BJ (cell line): ENCODE measurements around the gene MRPS10. TPM values are rescaled to one million over a fixed set of nuclear protein-coding genes. Genes with fewer than 3 reads are reported as not detected.
"Not testable (repeated sequence)": the region's sequence is repeated elsewhere in the genome, so short reads cannot be mapped to it uniquely, and the experiment has no call there.

Source experiments
- CTCF ChIA-PET: fragments of 350-600 bp; formaldehyde crosslinking; extraction: SDS; loops from one replicate; lab custom pipeline; 2021; ENCODE audit warnings: antibody characterized with exemption, inconsistent platforms; lab: Yijun Ruan, JAX
- POLR2A ChIA-PET: fragments of 300-600 bp; sonication (Branson Sonifier 250); formaldehyde crosslinking; extraction: SDS; loops from one replicate; lab custom pipeline; 2021; ENCODE audit warnings: antibody characterized with exemption; lab: Charles Lee
- DNase-seq: peaks from one replicate; pipeline ENCODE4 v3.0.0-alpha.2; 2011; ENCODE audit warnings: low read depth
- H3K27me3 ChIP-seq: 2 replicates; pipeline ENCODE4 v1.6.0; 2011; ENCODE audit warnings: low read length; ENCODE audit not compliant: control insufficient read depth, insufficient read depth
- H3K36me3 ChIP-seq: 2 replicates; pipeline ENCODE4 v1.5.1; 2011; ENCODE audit warnings: low read length; ENCODE audit not compliant: control insufficient read depth, insufficient read depth
- H3K4me3 ChIP-seq: 2 replicates; pipeline ENCODE4 v1.5.1; 2011; ENCODE audit warnings: low read depth, mild to moderate bottlenecking, control low read depth, low read length
- polyA plus RNA-seq: library from polyadenylated mRNA; depleted of rRNA; stranded (reverse); fragments of >200 nt; gene quantifications from 2 replicates; pipeline ENCODE4 v1.2.3, GENCODE V29; 2011
- TF ChIP-seq, protein P1 (sequence below): IDR thresholded peaks from 2 replicates; pipeline ENCODE4 v1.5.1; 2011; ENCODE audit warnings: low read depth, mild to moderate bottlenecking, control low read depth, inconsistent platforms, low read length, moderate library complexity; ENCODE audit not compliant: insufficient read depth

Gene MRPS10
- polyA plus RNA-seq, 1 experiment: 26.4 TPM

DNA sequence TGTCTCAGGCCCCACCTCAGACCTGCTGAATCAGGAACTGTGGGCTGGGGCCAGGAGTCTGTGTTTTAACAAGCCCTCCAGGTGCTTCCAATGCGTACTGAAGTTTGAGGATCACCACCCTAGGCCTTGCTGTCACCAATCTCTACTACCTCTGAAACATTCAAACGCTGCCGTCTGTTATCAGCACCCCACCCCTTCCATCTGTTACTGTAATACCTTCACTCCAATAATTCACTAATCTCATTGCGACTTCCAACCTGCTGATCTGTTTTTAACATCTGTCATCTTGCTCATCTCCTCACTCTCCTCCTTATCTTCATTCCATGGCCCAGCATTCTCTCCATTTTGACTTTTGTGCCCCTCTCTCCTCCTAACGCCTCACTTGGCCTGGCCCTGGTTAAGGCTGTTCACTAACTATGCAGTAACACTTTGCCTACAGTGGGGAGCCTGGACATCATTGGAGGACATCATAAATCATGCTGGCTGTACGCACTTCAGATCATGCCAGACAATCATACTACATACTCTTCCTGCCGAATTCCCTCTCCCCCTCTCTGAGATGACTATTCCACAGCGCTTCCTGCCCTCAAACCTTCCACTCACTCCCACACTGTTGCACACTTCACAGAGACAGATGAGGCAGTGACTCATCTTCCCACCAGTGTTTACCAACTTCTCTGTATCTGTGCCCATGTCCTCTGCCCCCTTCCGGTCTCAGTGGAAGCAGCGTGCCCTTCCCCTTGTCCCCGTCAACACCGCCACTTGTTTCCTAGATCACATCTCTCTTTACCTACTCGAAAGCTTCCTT lies 19.9 kb downstream of the MRPS10 start:
- ChIA-PET CTCF (no interaction called here), POLR2A (no interaction called here)
- Histone ChIP-seq H3K4me3 (no peak overlapping the region), H3K36me3 (no peaks in the 10 kb centered on the region; the same call in 1 of the 2 replicates), H3K27me3 (no peaks in the 10 kb centered on the region)
- TF ChIP-seq, protein P1, sequence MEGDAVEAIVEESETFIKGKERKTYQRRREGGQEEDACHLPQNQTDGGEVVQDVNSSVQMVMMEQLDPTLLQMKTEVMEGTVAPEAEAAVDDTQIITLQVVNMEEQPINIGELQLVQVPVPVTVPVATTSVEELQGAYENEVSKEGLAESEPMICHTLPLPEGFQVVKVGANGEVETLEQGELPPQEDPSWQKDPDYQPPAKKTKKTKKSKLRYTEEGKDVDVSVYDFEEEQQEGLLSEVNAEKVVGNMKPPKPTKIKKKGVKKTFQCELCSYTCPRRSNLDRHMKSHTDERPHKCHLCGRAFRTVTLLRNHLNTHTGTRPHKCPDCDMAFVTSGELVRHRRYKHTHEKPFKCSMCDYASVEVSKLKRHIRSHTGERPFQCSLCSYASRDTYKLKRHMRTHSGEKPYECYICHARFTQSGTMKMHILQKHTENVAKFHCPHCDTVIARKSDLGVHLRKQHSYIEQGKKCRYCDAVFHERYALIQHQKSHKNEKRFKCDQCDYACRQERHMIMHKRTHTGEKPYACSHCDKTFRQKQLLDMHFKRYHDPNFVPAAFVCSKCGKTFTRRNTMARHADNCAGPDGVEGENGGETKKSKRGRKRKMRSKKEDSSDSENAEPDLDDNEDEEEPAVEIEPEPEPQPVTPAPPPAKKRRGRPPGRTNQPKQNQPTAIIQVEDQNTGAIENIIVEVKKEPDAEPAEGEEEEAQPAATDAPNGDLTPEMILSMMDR: peak; percentile 18; the same call in 1 of the 2 replicates
- peak; percentile 57 for DNase-seq

DNA sequence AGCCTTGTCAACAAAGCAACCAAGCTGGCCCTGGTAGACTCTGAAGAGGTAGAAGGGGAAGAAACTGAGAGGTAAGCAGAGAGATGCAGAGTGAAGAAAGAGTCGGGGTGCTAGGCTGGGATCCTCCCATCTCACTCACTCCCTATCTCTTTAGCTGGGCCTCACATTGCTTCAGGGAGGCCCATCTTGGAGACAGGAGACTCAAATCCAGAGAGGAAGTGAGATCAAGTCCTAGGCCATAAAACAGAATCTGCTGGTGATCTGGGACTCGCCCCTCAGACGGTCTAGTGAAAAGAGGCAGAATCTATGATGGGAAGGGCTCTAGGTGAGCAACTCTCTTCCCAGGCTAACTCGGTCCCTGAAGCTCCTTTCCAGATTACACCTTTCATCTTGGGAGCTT lies 22.2 kb downstream of the MRPS10 start:
- Histone ChIP-seq H3K36me3 (no peaks in the 10 kb centered on the region), H3K4me3 (no peak overlapping the region), H3K27me3 (no peaks in the 10 kb centered on the region)
- TF ChIP-seq, protein P1: no peak
- ChIA-PET POLR2A (no interaction called here), CTCF (interaction anchor here (0.9 to 1.2 kb wide), 2 partner anchors 29 to 84 kb away, joined by 3 read pairs; no protein-coding TSS in a partner anchor)
- DNase-seq: no peak

DNA sequence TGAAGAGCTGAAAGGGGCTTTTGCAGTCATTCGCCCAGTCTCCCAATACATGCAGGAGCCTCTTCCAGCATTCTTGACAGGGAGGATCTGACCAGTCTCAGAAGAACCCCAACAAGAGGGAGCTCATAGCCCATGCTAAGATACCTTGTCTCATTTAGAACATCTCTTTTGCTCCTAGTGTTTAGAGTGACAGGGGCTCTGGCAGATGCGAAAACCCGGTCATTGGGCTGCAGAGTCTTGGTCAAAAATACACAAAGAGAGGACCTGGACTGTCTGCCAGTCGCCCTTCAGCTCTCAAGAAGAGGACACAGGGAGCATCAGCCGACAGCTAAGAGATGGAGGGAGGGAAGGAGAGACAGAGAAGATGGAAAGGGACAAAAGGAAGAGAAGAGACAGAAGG lies 23.6 kb downstream of the MRPS10 start:
- ChIA-PET POLR2A (no interaction called here), CTCF (interaction anchor here (1.6 kb wide), 1 partner anchor 21 kb away, joined by 5 read pairs; no protein-coding TSS in a partner anchor)
- H3K27me3 ChIP-seq: no peaks in the 10 kb centered on the region
- TF ChIP-seq, protein P1: no peak
- no peak overlapping the region for H3K4me3 ChIP-seq
- no peaks in the 10 kb centered on the region for H3K36me3 ChIP-seq
- DNase-seq: no peak

DNA sequence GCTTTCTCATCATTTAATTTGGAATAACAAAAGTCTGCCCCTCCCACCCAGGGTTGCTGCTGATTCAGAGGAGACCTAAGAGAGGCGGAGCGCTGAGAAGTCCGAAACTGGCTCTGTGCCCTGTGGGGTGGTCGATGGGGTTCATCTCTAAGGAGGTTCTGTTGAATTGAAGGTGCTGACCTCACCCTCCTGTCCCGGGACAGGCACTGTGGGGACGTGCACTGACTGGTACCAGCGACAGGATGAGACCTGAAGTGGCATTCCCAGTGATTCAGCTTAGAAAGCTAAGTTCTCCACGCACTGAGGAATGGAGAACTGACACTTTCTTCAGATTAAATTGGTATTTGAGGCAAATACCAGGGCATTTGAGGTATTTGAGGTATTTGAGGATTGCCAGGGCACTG lies 24.2 kb downstream of the MRPS10 start:
- H3K36me3 ChIP-seq: no peaks in the 10 kb centered on the region
- ChIA-PET CTCF (interaction anchor here (1.6 kb wide), 1 partner anchor 21 kb away, joined by 5 read pairs; no protein-coding TSS in a partner anchor), POLR2A (no interaction called here)
- TF ChIP-seq, protein P1: no peak
- no peak overlapping the region for H3K4me3 ChIP-seq
- no peak for DNase-seq
- no peaks in the 10 kb centered on the region for H3K27me3 ChIP-seq

DNA sequence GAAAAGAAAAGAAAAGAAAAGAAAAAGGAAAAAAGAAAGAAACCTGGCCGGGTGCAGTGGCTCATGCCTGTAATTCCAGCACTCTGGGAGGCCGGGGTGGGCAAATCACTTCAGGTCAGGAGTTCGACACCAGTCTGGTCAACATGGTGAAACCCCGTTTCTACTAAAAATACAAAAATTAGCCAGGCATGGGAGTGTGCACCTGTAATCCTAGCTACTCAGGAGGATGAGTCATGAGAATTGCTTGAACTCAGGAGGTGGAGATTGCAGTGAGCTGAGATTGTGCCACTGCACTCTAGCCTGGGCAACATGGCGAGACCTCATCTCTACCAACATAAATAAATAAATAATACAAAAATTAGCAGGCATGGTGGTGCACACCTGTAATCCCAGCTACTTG lies 25.3 kb downstream of the MRPS10 start:
- DNase-seq, POLR2A ChIA-PET: not testable (repeated sequence)
- CTCF ChIA-PET: interaction anchor here (0.6 to 1.6 kb wide), 2 partner anchors 23 to 95 kb away, joined by 3 to 5 read pairs; no protein-coding TSS in a partner anchor

More for the DNA sequence above, 25.3 kb downstream of the MRPS10 start:
- H3K36me3 ChIP-seq, H3K27me3 ChIP-seq, H3K4me3 ChIP-seq: not testable (repeated sequence)
